PFSK-1 (cell line): ENCODE data around the gene PALLD.

Source experiments
- FOXP2 ChIP-seq: optimal IDR thresholded peaks from 2 replicates; pipeline ENCODE3; 2011; ENCODE audit warnings: borderline replicate concordance, control low read depth, inconsistent platforms; ENCODE audit not compliant: insufficient read depth; ENCODE audit errors: extremely low read length, extremely low read depth
- POLR2AphosphoS5 ChIP-seq: IDR thresholded peaks from 2 replicates; pipeline ENCODE4 v1.6.1; 2012; ENCODE audit warnings: low read depth, mild to moderate bottlenecking, control low read depth, low read length, moderate library complexity
- REST ChIP-seq, 2 experiments: IDR thresholded peaks; 2 replicates each; pipeline versions ENCODE4 v1.6.1 to v1.8.0; 2011 to 2012; ENCODE audit warnings: low read depth in 2 of 2, low read length in 2 of 2, control low read depth in 1 of 2, inconsistent platforms in 1 of 2, mild to moderate bottlenecking in 1 of 2, moderate library complexity in 1 of 2; ENCODE audit not compliant: insufficient read depth in 1 of 2
- SIN3A ChIP-seq: IDR thresholded peaks from 2 replicates; pipeline ENCODE4 v1.6.1; 2012; ENCODE audit warnings: mild to moderate bottlenecking, low read length, moderate library complexity, borderline replicate concordance; ENCODE audit not compliant: insufficient read depth
- TAF1 ChIP-seq: IDR thresholded peaks from 2 replicates; pipeline ENCODE4 v1.6.1; 2012; ENCODE audit warnings: low read length, control low read depth, borderline replicate concordance; ENCODE audit not compliant: insufficient read depth

PALLD gene

DNA sequence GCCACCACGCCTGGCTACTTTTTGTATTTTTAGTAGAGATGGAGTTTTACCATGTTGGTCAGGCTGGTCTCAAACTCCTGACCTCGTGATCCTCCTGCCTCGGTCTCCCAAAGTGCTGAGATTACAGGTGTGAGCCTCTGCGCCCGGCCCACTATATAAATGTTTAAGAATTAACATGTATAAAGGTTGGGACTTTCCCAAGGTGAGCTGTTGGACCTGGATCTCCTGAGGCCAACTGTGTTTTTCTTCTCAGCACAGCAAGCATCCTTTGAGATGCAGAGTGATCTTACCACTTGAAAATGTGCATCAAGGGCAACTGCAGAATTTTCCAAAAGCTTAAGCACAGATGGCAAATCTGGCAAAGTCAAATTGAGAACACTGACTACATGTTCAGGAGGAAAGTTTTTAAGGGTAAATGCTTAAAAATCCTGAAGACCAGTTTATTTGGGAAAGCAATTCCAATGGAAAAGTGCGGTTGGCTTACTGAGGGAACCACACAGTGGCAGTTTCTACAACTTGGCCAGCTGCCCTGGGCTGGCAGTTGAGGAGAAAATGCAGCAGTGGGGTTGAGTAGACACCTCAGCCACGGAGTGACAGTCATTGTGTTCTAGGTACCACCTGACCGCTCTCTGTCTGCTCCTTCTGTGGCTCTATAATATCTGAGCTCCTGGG lies 344.3 kb downstream of the PALLD start:
- TF ChIP-seq SIN3A (no peak), TAF1 (no peak), FOXP2 (no peak), REST (IDR thresholded peaks at IDR 0.05; ENCODE audit: insufficient read depth in 1 of 2, low read depth in 2 of 2, low read length in 2 of 2) (no peak), POLR2AphosphoS5 (no peak)

- TF ChIP-seq FOXP2: no peak
- TF ChIP-seq SIN3A: no peak
- no peak for TF ChIP-seq POLR2AphosphoS5
- TF ChIP-seq REST (IDR thresholded peaks at IDR 0.05; ENCODE audit: insufficient read depth in 1 of 2, low read depth in 2 of 2, low read length in 2 of 2): no peak
- no peak for TF ChIP-seq TAF1
Measured at GRCh38 chr4:168841672-168842019, 344.8 kb downstream of the PALLD start.

DNA sequence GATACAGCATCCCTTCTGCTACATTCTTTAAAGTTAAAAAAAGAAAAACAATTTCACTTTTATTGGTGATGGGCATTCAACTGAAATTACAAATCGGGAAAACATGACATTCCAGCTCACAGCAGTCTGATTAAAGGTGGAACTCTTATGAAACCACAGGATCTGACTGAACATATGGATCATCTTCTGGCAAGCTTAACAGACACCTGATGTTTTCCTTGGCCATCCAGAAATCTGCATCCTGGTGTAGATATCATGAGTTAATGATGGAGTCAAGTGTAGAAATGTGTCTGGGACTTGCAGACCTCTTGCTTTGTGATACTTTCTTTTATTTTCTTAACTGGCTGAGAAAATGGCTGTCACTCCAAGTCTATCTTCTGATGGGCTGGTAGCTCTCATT lies 345.3 kb downstream of the PALLD start:
- TF ChIP-seq FOXP2 (no peak), POLR2AphosphoS5 (no peak), SIN3A (no peak), REST (IDR thresholded peaks at IDR 0.05; ENCODE audit: insufficient read depth in 1 of 2, low read depth in 2 of 2, low read length in 2 of 2) (no peak)

DNA sequence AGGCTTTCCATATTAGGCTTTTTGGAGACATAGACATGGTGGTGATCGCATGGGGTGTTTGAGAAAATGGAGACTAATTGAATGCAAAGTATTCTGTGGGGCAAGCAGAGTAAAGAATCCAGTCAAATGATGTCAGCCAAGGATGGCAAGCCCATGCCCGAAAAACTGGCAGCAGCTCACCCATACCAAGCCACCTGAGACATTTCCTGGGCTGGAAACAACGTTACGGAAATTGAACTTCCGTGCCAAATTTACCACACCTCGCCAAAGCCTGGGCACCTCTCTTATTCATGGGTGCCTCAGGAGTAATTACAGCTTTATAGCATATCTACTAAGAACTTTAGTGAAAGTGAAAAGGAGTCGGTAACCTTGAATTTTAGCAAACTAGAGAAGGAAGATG lies 346.8 kb downstream of the PALLD start:
- TF ChIP-seq REST (IDR thresholded peaks at IDR 0.05; ENCODE audit: insufficient read depth in 1 of 2, low read depth in 2 of 2, low read length in 2 of 2): no peak

DNA sequence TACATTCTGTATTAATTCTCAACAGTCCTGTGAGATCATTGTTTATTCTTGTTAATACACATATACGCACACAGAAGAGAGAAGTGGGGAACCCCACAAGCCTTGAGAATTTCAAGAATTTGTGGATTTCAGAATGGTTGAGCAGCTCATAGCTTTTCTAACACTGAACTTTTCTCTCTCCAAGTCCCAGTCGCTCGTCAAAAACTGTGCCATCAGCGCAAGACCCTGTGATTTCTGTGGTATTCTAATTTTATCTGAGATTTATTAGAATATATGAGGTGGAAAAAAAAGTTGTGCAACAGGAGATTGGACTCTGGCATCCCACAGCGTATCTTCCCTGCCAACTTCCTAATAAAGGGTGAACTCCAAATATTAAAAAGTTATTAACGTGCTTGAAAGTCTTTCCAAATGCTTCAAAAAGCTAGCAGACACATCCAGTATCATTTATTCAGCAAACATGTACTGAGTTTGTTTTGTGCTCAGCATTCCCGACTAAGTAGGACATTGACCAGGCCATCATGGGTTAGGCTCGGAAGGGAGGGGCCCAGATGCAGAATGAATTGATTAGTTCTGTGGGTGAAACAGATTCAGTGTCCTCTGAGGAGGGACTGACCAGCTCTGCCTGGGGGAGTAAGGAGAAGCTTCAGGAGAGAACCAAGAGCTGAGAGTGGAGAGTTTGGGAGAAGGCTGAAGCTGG lies 347.6 kb downstream of the PALLD start:
- no peak for TF ChIP-seq REST (IDR thresholded peaks at IDR 0.05; ENCODE audit: insufficient read depth in 1 of 2, low read depth in 2 of 2, low read length in 2 of 2)
- TF ChIP-seq TAF1: no peak
- no peak for TF ChIP-seq FOXP2
- TF ChIP-seq SIN3A: no peak
- TF ChIP-seq POLR2AphosphoS5: no peak
